HCEC 1CT (cell line): Measurements from ENCODE around the gene TAS2R14.

ENCODE experiments used
- DNase-seq: peaks from one replicate; pipeline ENCODE4 v3.0.0-alpha.2; 2017

TAS2R14 gene, protein sequence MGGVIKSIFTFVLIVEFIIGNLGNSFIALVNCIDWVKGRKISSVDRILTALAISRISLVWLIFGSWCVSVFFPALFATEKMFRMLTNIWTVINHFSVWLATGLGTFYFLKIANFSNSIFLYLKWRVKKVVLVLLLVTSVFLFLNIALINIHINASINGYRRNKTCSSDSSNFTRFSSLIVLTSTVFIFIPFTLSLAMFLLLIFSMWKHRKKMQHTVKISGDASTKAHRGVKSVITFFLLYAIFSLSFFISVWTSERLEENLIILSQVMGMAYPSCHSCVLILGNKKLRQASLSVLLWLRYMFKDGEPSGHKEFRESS

GRCh38 chr12:10939163-10939562 lies at the start of gene TAS2R14:
TAS2R14 (minus strand) TSS chr12:10939263; CDS start chr12:10939207, 56 bp downstream.
- no peak for DNase-seq

GRCh38 chr12:10986812-10987211 lies 47.7 kb upstream of the TAS2R14 start, which contains the start of gene TAS2R50:
TAS2R50 (minus strand) TSS chr12:10986912; CDS start chr12:10986860, 52 bp downstream.
- no peak for DNase-seq

GRCh38 chr12:10982244-10982643 lies 43.2 kb upstream of the TAS2R14 start:
- no peak for DNase-seq

DNA sequence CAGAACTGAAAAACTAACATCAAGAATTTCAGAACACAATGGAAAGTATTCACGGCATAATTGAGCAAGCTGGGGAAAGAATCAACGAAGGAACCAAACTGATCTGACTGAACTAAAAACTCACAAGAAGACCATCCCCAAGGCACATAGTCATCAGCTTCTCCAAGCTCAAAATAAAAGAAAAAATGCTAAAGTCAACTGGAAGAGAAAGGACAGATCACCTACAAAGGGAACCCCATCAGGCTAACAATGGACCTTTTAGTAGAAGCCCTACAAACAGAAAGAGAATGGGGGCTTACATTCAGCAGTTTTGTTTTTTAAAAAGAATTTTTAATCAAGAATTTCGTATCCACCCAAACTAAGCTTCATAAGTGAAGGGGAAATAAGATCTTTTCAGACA lies 35.9 kb upstream of the TAS2R14 start:
- no peak for DNase-seq

DNA sequence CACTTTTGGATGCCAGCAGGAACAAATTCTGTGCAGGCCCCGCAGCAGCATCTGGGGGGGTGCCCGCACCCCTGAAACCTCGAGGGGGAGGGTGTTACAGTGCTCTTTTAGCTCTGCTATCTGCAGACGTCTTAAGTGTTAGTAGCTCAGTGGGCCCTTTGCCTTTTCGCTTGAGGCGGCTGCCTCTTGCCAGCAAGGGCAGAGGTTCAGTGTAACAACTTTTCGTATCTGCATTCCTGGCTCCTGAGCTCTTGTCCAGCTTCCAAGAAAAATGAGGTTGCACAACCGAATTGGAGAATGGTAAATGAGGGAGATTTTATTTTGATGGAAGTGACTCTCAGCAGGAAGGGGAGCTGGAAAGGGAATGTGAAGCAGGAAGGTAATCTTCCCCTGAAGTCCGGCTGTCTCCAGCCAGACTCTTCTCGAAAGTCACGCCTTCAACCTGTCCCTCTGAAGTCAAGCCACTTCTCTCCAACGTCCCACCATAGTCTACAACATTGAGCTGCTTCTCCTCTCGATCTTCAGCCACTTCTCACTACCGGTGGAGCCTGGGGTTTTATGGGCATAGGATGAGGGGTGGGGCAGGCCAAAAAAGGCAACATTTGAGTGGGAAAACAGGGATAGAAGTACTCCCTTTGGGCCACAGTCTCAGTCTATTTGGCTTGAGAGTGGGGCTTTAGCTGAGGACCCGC lies 29.8 kb upstream of the TAS2R14 start:
- DNase-seq: peak; percentile 4

- peak; percentile 68 for DNase-seq
Measured at GRCh38 chr12:10967409-10967808, 28.3 kb upstream of the TAS2R14 start.

- DNase-seq: no peak
Measured at GRCh38 chr12:10966314-10966713, 27.3 kb upstream of the TAS2R14 start.

DNA sequence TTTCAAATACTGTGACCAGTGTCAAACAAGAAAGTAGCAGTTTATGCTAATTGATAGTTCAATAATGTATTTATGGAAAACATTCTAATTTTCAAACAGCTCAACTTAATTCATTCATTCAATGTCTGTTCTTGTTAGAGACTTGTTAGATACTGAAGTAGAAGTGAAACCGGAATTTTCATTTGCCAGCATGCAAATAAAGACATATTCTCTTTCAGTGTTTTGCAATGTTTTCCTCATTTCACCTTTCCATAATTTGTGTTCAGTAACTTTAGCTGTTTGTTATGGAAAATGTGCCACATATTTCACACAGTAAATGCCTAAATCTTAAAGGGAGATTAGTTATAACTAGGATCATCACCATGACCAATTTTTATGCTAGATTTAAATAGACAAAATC lies 26.4 kb upstream of the TAS2R14 start:
- DNase-seq: no peak

DNA sequence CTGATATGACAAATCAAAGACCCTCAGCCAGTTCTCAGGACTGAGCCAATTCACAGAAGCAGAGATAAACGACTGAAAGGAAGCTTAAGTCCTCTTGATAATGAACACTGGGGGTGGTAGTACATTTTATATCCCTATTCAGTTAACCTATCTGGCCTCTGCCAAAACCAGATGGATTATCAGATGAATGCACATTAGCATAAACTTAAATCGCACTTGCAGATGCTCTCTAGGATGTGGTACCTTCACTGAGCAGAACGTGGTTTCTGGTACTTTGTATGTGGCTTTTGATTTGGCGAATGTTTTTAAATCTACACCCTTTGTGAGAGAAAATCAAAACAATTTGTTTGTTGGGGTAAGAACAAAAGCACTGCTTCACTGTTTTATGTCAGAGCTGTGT lies 21.1 kb upstream of the TAS2R14 start:
- no peak for DNase-seq

GRCh38 chr12:10959804-10960203 lies 20.7 kb upstream of the TAS2R14 start:
- DNase-seq: no peak

DNA sequence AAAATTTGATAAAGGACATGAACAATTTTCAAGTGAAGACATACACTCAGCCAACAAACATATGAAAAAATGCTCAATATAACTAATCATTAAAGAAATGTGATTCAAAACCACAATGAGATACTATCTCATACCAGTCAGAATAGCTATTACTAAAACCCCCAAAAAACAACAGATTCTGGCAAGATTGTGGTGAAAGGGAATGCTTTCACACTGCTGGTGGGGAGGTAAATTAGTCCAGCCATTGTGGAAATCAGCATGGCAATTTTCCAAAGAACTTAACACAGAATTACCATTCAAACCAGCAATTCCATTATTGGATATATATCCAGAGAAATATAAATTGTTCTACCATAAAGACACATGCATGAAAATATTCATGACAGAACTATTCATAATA lies 18.7 kb upstream of the TAS2R14 start:
- no peak for DNase-seq

DNA sequence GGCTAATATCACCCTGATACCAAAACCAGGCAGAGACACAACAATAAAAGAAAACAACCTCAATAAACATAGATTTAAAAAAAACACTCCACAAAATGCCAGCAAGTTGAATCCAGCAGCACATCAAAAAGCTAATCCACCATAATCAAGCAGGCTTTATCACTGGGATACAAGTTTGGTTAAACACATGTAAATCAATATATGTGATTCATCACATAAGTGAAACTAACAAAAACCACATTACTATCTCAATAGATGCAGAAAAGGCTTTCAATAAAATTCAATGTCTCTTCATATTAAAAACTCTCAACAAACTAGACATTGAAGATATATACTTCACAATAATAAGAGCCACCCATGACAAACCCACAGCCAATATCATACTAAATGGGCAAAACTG lies 17.0 kb upstream of the TAS2R14 start:
- DNase-seq: no peak

DNA sequence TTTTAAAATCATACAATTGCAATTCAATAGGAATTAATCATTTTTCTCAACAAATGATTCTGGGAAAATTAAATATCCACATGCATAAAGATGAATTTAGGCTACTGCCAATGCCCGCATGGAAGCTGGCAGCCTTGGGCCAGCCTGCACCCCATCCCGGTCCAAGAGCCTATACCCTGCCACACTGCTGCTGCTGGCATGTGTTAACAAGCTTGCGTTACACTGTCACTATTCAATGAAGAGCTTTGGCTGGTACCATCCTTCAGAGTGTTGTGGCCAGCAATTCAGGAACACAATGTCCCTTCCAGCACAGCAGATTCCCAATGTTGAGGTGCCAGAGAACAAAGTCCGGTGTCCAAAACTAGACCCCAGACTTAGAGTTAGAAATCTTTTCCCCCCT lies 13.6 kb upstream of the TAS2R14 start:
- no peak for DNase-seq

DNA sequence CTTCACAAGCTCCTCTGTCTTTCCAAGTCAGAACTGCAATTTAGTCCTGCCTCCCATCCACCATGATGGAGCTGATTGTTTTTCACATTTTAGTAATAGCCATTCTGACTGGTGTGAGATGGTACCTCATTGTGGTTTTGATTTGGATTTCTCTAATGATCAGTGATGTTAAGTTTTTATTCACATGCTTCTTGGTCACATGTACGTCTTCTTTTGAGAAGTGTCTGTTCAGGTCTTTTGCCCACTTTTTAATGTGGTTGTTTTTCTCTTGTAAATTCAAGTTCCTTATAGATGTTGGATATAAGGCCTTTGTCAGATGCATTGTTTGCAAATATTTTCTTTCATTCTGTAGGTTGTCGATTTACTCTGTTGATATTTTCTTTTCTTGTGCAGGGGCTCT lies 4.1 kb upstream of the TAS2R14 start:
- no peak for DNase-seq

- no peak for DNase-seq
Measured at GRCh38 chr12:10941916-10942607, 3.0 kb upstream of the TAS2R14 start.

DNA sequence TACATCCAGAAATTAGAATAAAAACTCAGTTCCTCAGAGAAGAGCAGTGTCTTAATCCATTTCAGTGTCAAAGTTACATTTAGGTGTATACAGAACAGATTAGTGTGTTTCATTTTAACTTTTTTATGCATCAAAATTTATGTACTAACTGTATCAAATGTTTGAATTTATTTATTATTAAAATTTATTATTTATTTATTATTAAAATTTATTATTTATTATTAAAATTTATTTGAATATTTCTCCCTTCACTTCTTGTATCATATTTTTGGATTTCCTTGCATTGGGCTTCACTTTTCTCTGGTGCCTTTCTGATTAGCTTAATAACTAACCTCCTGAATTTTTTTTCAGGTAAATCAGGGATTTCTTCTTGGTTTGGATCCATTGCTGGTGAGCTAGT lies 2.3 kb upstream of the TAS2R14 start:
- no peak for DNase-seq

DNA sequence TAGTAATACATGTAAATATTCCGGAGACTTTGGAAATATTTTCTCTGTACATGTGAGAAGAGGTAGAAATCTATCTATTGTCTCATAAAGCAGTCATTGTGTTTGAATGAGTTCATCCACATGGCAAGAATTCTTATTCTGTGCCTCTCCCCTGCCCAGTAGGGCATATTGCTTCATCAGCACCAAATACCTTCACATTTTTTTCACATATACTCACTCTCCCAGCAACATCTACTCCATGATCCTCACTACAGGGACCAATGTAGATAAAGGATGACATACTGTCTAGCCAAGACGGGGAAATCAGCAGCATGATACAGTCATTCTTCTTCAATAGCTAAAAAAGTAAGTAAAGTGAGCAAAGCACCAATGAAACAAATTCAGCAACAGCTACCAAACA lies 1.3 kb upstream of the TAS2R14 start:
- peak; percentile 62 for DNase-seq

GRCh38 chr12:10936506-10936905 lies 2.6 kb downstream of the TAS2R14 start:
- DNase-seq: no peak

DNA sequence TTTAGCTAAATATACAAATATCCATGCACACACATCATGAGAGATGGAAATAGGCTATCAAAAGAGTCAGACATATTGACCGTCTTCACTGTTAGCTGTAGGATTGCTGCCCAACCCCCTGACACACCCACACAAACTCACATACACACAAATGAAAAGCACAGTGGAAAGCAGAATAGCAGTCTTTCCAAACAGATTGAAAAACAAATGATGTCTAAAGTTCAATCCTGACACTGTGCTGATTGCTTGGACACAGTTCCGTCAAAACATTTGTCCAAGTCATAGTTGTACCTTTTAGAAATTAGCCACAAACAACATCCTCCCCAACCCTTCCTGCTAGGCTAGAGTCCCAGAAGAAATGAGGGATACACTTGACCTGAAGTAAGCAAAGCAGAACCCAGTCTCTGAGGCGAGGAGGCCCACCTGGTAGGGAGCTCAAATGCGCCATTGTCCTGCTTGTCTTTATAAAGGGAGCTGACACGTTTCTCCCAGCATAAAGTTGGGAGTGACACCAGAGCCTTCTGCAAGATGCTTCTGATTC lies 10.2 kb downstream of the TAS2R14 start, which contains the start of gene PRH2:
Gene PRH2, plus strand, starts transcription at position 491 of the 541 bp plus-strand sequence. Its CDS starts 38 bp downstream, at position 529.
- DNase-seq: no peak

GRCh38 chr12:10926269-10926668 lies 12.8 kb downstream of the TAS2R14 start:
- no peak for DNase-seq

- no peak for DNase-seq
Measured at GRCh38 chr12:10919809-10920208, 19.3 kb downstream of the TAS2R14 start.

GRCh38 chr12:10910380-10910779 lies 28.7 kb downstream of the TAS2R14 start:
- no peak for DNase-seq

DNA sequence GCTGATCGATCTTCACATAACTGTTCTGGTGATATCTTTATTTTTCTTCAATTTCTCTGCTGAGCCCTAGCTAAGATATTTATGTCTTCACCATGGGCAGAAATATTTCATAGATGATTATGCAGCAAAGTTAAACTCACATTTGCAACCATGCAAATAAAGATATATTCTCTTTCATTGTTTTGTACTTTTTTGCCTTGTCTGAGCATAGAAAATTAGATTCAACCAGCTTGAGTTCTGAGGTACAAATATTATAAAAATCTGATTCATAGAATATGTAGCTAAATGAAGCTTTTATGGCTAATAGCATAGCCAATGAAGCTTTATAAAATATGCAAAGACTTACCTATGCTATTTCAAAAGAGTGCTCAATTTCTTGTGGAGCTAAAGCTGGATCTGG lies 29.6 kb downstream of the TAS2R14 start, which contains the start of gene TAS2R13:
Gene TAS2R13, minus strand, starts transcription at position 101 of the 400 bp plus-strand sequence. CDS start 264 bp downstream, outside the sequence.
- no peak for DNase-seq
